ENCODE results near the gene WNT2.
"Not testable (repeated sequence)": the region's sequence is repeated elsewhere in the genome, so short reads cannot be mapped to it uniquely, and the experiment has no call there.

WNT2 gene

DNA sequence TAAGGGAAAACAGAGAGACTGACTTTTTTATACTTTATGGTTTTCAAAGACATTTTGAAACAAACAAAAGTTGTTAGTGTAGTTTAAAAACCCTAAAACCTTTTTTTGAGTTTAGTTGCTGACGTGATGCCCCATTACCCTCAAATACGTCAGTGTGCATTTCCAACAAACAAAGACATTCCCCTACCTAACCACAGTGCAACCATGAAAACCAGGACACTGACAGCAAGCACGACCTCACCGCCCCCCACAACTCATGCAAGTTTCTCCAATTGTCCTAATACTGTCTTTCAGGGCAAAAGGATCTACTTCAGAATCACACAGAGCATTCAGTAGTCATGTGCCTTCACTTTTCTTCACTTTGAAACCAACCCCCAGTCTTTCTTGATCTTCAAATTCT is 75.0 kb downstream of the WNT2 start:
- no peak for DNase-seq
- TF ChIP-seq, protein P1, sequence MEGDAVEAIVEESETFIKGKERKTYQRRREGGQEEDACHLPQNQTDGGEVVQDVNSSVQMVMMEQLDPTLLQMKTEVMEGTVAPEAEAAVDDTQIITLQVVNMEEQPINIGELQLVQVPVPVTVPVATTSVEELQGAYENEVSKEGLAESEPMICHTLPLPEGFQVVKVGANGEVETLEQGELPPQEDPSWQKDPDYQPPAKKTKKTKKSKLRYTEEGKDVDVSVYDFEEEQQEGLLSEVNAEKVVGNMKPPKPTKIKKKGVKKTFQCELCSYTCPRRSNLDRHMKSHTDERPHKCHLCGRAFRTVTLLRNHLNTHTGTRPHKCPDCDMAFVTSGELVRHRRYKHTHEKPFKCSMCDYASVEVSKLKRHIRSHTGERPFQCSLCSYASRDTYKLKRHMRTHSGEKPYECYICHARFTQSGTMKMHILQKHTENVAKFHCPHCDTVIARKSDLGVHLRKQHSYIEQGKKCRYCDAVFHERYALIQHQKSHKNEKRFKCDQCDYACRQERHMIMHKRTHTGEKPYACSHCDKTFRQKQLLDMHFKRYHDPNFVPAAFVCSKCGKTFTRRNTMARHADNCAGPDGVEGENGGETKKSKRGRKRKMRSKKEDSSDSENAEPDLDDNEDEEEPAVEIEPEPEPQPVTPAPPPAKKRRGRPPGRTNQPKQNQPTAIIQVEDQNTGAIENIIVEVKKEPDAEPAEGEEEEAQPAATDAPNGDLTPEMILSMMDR (IDR thresholded peaks at IDR 0.05; ENCODE audit: low read depth, low read length): no peak
- no peak overlapping the region for H3K27ac ChIP-seq
- H3K36me3 ChIP-seq: no peaks in the 10 kb centered on the region
- H3K4me3 ChIP-seq (ENCODE audit: low read depth, low read length): no peak overlapping the region
- no peaks in the 10 kb centered on the region for H3K9me3 ChIP-seq (ENCODE audit: severe bottlenecking)
- peaks cover 65% of the 10 kb centered on the region for H3K27me3 ChIP-seq (ENCODE audit: insufficient read depth, low read depth, severe bottlenecking)

DNA sequence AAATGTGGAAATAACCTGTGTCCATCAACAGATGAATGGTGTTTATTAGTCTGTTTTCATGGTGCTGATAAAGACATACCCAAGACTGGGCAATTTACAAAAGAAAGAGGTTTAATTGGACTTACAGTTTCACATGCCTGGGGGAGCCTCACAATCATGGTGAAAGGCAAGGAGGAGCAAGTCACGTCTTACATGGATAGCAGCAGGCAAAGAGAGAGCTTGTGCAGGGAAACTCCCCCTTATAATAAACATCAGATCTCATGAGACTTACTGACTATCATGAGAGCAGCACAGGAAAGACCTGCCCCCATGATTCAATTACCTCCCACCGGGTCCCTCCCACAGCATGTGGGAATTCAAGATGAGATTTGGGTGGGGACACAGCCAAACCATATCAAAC is 77.2 kb downstream of the WNT2 start:
- H3K27me3 ChIP-seq (ENCODE audit: insufficient read depth, low read depth, severe bottlenecking): peaks cover 67% of the 10 kb centered on the region
- not testable (repeated sequence) for H3K27ac ChIP-seq; H3K36me3 ChIP-seq; H3K9me3 ChIP-seq (ENCODE audit: severe bottlenecking); DNase-seq; H3K4me3 ChIP-seq (ENCODE audit: low read depth, low read length)

DNA sequence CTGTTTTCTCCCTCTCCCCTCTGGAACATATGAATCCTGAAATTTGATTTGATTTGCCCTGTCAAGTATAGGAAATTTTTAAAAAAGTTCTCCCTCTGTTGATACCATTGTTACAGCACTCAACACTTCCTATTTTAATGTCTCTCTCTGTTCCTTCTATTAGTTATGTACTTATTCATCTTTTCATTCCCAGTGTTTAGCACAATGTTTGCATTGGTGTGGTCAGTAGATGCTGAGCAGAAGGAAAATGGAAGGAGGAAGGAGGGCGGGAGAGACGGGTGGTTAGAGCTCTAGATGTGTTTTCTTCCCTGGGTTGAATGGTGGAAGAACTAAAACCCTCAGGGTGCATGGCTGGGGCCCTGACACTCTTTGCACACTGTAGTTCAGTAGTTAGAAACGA is 79.5 kb downstream of the WNT2 start:
- TF ChIP-seq, protein P1 (IDR thresholded peaks at IDR 0.05; ENCODE audit: low read depth, low read length): no peak
- H3K4me3 ChIP-seq (ENCODE audit: low read depth, low read length): no peak overlapping the region
- peaks cover 64% of the 10 kb centered on the region for H3K27me3 ChIP-seq (ENCODE audit: insufficient read depth, low read depth, severe bottlenecking)
- H3K9me3 ChIP-seq (ENCODE audit: severe bottlenecking): no peaks in the 10 kb centered on the region
- no peak overlapping the region for H3K27ac ChIP-seq
- H3K36me3 ChIP-seq: no peaks in the 10 kb centered on the region
- DNase-seq: no peak

DNA sequence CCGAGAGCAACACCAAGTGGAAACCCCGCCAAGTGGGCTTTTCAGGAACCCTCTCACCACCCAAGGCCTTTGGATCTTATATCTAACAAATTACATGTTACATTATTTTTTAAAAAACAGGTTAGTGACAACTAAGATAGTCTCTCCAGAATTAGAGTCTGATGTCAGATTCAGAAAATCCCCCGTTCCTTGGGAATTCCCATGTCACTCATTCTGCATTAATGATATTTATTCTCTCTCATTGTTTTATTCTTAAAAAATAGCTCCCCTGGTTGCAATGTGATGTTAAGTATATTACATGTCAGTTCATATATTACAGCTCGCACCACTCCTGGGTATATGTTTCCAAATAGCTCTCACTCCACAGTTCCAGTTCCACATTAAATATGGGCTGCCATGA is 81.8 kb downstream of the WNT2 start:
- H3K27ac ChIP-seq: no peak overlapping the region
- H3K27me3 ChIP-seq (ENCODE audit: insufficient read depth, low read depth, severe bottlenecking): peaks cover 60% of the 10 kb centered on the region

DNA sequence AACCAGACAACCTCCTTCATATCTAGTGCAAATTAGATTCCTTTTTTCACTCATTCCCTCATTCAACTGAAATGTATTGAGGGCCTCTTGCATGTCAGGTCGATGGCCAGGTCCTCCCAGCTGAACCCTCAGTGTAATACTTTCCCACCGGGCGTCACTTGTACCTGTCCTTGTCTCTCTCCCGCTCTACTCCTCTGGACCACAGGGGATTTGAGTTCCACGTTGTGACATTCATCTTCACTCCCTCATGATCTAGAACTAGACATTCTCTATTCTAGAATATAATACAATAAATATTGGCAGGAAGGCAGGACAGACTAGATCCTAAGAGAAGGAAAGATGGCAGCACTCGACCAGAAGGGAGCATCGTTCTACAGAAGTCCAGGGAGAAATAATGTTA is 83.9 kb downstream of the WNT2 start:
- H3K9me3 ChIP-seq (ENCODE audit: severe bottlenecking): no peaks in the 10 kb centered on the region
- H3K27me3 ChIP-seq (ENCODE audit: insufficient read depth, low read depth, severe bottlenecking): peaks cover 51% of the 10 kb centered on the region

More for the DNA sequence above, 81.8 kb downstream of the WNT2 start:
- Histone ChIP-seq H3K36me3 (no peaks in the 10 kb centered on the region), H3K4me3 (ENCODE audit: low read depth, low read length) (no peak overlapping the region), H3K9me3 (ENCODE audit: severe bottlenecking) (no peaks in the 10 kb centered on the region)
- DNase-seq: no peak
- TF ChIP-seq, protein P1 (IDR thresholded peaks at IDR 0.05; ENCODE audit: low read depth, low read length): no peak

DNA sequence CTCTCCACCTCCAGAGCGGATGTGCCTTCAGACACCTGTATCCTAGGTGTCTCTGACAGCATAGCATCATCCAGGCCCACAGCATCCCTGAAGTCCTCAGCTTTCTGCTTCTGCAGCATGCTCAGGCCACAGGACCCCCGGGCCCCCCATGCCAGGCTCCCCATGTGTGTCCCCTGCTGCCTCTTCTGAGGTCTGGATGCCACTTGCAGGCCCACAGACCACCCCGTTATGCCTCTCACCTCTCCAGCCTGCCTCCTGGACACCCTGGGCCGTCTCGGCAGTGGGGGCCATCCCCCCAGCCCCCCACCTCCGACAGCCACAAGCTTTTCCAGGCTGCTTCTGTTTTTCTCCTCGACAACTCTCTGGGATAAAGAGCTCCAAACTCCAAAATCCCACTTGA is 84.4 kb downstream of the WNT2 start:
- H3K9me3 ChIP-seq (ENCODE audit: severe bottlenecking): no peaks in the 10 kb centered on the region
- H3K27me3 ChIP-seq (ENCODE audit: insufficient read depth, low read depth, severe bottlenecking): peaks cover 47% of the 10 kb centered on the region
- TF ChIP-seq, protein P1 (IDR thresholded peaks at IDR 0.05; ENCODE audit: low read depth, low read length): no peak
- H3K4me3 ChIP-seq (ENCODE audit: low read depth, low read length): no peak overlapping the region
- H3K27ac ChIP-seq: no peak overlapping the region
- H3K36me3 ChIP-seq: no peaks in the 10 kb centered on the region
- no peak for DNase-seq

More for the DNA sequence above, 83.9 kb downstream of the WNT2 start:
- Histone ChIP-seq H3K36me3 (no peaks in the 10 kb centered on the region), H3K27ac (no peak overlapping the region), H3K4me3 (ENCODE audit: low read depth, low read length) (no peak overlapping the region)
- no peak for DNase-seq
- TF ChIP-seq, protein P1 (IDR thresholded peaks at IDR 0.05; ENCODE audit: low read depth, low read length): no peak
